Measurements from ENCODE around the gene FAM3A.
"Not testable (repeated sequence)": the region's sequence is repeated elsewhere in the genome, so short reads cannot be mapped to it uniquely, and the experiment has no call there.

The FAM3A gene

GRCh38 chrX:154501423-154501822, 14.6 kb downstream of the FAM3A start:
- not testable (repeated sequence) for DNase-seq

- DNase-seq: not testable (repeated sequence)
Measured at GRCh38 chrX:154496591-154497137, 19.4 kb downstream of the FAM3A start.

GRCh38 chrX:154495472-154495922, 20.5 kb downstream of the FAM3A start:
- DNase-seq: no peak

GRCh38 chrX:154494715-154495114, 21.3 kb downstream of the FAM3A start:
- no peak for DNase-seq

- peak; percentile 85 to 89 for DNase-seq
Measured at GRCh38 chrX:154490414-154491083, 25.5 kb downstream of the FAM3A start, which contains the start of gene SLC10A3. SLC10A3 (minus strand) TSS chrX:154490629; CDS start chrX:154488940, 1,689 bp downstream.

GRCh38 chrX:154490021-154490413, 26.0 kb downstream of the FAM3A start:
- peak; percentile 23 to 39 for DNase-seq

GRCh38 chrX:154489182-154489581, 26.9 kb downstream of the FAM3A start:
- no peak for DNase-seq

- no peak for DNase-seq
Measured at GRCh38 chrX:154488336-154489075, 27.5 kb downstream of the FAM3A start.

- DNase-seq: no peak
Measured at GRCh38 chrX:154487518-154488290, 28.3 kb downstream of the FAM3A start.

- DNase-seq: peak; percentile 58
Measured at GRCh38 chrX:154486396-154487207, 29.4 kb downstream of the FAM3A start, which contains the start of gene UBL4A. UBL4A (minus strand) TSS chrX:154486615; CDS start chrX:154486584, 31 bp downstream.

GRCh38 chrX:154486052-154486395, 30.0 kb downstream of the FAM3A start:
- peak; percentile 22 to 31 for DNase-seq

GRCh38 chrX:154485150-154486051, 30.6 kb downstream of the FAM3A start:
- no peak for DNase-seq

GRCh38 chrX:154484255-154485149, 31.5 kb downstream of the FAM3A start:
- peak in 1 of 2 experiments; percentile 20 for DNase-seq

GRCh38 chrX:154483325-154483724, 32.7 kb downstream of the FAM3A start:
- DNase-seq: no peak

GRCh38 chrX:154482786-154483185, 33.2 kb downstream of the FAM3A start:
- DNase-seq: no peak

GRCh38 chrX:154481911-154482601, 34.0 kb downstream of the FAM3A start:
- no peak for DNase-seq

- DNase-seq: no peak
Measured at GRCh38 chrX:154481195-154481594, 34.8 kb downstream of the FAM3A start.

GRCh38 chrX:154478728-154479622, 37.1 kb downstream of the FAM3A start, which contains the start of gene LAGE3:
LAGE3 (minus strand) TSS chrX:154479281; CDS start chrX:154478915, 366 bp downstream.
- peak; percentile 95 for DNase-seq
